SH-SY5Y (cell line): Measurements from ENCODE around the gene ALPG.

Source experiments
- GATA2 ChIP-seq: IDR thresholded peaks from 2 replicates; pipeline ENCODE4 v1.6.1; 2011; ENCODE audit warnings: mild to moderate bottlenecking, low read depth, low read length
- GATA3 ChIP-seq: IDR thresholded peaks from 2 replicates; pipeline ENCODE4 v1.6.1; 2011; ENCODE audit warnings: low read depth, mild to moderate bottlenecking, low read length, moderate library complexity

DNA sequence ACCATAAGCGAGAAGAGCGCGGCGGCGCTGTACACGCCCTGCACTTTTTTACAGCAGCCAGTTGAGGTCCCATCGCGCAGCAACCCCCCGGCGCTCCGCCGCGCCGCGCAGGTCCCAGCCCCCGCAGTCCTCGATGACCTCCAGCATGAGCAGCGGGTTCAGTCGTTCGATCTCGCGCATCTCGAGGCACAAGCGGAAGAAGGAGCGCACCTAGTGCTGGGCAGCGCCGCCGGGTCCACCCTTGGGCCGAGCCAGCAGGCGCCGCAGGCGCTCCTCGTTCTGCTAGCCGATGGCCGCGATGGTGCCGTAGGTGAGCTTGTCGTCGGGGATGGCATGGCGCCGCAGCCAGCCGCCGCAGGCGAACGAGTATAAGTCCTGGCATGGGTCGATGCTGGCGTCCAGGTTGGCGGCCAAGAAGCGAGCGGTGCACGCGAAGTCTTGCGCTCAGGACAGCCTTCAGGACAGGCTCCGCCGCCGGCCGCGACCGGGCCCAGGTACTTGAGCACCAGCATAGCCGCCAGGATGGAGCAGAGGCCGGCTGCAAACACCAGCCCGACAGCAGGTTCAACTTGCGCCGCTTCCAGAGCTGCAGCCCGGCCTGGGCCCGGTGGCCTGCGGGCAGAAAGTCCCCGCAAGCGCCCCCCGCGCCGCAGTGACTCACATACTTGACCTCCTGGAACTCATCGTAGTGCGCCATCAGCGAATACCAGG is 19.7 kb upstream of the ALPG start:
- TF ChIP-seq GATA3 (no peak), GATA2 (no peak)
